ENCODE measurements around the gene TAOK2.

The TAOK2 gene

DNA sequence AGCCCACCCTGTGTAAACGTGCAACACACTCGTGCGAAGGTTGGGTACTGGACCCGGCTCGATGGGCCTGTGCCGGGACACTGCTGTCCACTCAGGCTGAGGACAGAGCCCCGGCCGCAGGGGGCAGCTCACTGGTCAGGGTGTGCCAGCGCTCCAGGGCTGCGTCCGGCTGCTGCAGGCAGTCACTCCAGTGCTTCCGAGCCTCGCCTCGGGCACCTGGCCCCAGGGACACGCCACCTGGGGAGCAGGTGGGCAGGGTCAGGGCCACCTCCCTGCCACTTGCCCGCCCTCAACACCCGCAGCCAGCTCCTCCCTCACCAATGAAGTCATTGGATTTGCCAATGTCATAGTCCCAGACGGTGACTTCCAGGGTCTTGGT lies 32.4 kb downstream of the TAOK2 start:
- Histone ChIP-seq H3F3A (ENCODE audit: control insufficient read depth, insufficient read depth) (no peaks in the 10 kb centered on the region), H3K4me3 (ENCODE audit: low read length) (no peak overlapping the region), H3K9me3 (ENCODE audit: control insufficient read depth, insufficient read depth, low read length) (no peaks in the 10 kb centered on the region), H3K27me3 (ENCODE audit: control insufficient read depth, low read length) (peaks cover 20% of the 10 kb centered on the region), H4K20me1 (ENCODE audit: control insufficient read depth, insufficient read depth, low read depth, low read length) (no peaks in the 10 kb centered on the region), H3K9me2 (replicated peaks; ENCODE audit: control insufficient read depth, low read length) (no peaks in the 10 kb centered on the region), H3K79me2 (ENCODE audit: control insufficient read depth, low read length) (no peaks in the 10 kb centered on the region), H3K4me2 (ENCODE audit: low read length) (no peak overlapping the region), H3K4me1 (ENCODE audit: control insufficient read depth, low read length) (peaks cover 8% of the 10 kb centered on the region), H3K36me3 (ENCODE audit: control insufficient read depth, low read length) (peaks cover 26% of the 10 kb centered on the region), H3K27ac (ENCODE audit: low read depth, low read length) (no peak overlapping the region)
- TF ChIP-seq EZH2phosphoT487 (IDR thresholded peaks at IDR 0.05; ENCODE audit: borderline replicate concordance, low read length): no peak
- TF ChIP-seq, protein P1, sequence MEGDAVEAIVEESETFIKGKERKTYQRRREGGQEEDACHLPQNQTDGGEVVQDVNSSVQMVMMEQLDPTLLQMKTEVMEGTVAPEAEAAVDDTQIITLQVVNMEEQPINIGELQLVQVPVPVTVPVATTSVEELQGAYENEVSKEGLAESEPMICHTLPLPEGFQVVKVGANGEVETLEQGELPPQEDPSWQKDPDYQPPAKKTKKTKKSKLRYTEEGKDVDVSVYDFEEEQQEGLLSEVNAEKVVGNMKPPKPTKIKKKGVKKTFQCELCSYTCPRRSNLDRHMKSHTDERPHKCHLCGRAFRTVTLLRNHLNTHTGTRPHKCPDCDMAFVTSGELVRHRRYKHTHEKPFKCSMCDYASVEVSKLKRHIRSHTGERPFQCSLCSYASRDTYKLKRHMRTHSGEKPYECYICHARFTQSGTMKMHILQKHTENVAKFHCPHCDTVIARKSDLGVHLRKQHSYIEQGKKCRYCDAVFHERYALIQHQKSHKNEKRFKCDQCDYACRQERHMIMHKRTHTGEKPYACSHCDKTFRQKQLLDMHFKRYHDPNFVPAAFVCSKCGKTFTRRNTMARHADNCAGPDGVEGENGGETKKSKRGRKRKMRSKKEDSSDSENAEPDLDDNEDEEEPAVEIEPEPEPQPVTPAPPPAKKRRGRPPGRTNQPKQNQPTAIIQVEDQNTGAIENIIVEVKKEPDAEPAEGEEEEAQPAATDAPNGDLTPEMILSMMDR (IDR thresholded peaks at IDR 0.05; ENCODE audit: low read depth, low read length, poor library complexity, severe bottlenecking): no peak

DNA sequence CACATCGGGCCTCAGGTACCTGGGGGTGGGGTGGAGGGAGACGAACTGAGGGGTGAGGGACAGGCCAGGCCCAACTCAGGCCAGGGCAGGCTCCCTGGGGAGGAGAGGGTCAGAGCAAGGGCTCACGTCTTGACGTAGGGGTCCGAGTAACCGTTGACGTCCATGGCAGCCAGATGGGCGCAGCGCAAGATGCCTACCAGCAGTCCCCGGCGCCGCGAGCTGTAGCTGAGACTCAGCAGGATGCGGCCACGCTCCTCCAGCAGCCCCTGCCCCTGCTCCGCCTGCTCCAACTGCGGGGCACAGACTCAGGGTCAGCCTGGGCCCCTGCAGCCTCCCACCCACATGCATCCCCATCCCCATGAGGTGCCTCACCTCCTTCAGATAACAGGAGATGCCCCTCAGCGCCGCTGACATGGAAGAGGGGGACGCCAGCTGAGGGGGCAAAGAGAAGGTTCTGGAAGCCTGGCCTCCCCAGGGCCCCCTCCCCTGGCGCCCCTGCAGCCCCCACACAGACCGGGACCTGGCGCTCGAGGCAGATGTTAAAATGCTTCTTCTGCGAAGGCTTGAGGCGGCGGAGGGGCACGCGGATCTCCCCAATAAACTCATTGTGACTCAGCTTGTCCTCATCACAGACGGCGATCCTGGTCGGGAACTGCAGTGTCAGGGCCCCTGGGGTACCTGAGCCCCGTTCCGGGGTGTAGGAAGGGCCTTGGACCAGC lies 33.1 kb downstream of the TAOK2 start:
- Histone ChIP-seq H3K36me3 (ENCODE audit: control insufficient read depth, low read length) (peaks cover 21% of the 10 kb centered on the region), H3K9me2 (replicated peaks; ENCODE audit: control insufficient read depth, low read length) (no peaks in the 10 kb centered on the region), H3K27ac (ENCODE audit: low read depth, low read length) (no peak overlapping the region), H4K20me1 (ENCODE audit: control insufficient read depth, insufficient read depth, low read depth, low read length) (no peaks in the 10 kb centered on the region), H3K9me3 (ENCODE audit: control insufficient read depth, insufficient read depth, low read length) (no peaks in the 10 kb centered on the region), H3F3A (ENCODE audit: control insufficient read depth, insufficient read depth) (no peaks in the 10 kb centered on the region), H3K4me1 (ENCODE audit: control insufficient read depth, low read length) (peaks cover 15% of the 10 kb centered on the region), H3K4me2 (ENCODE audit: low read length) (no peak overlapping the region), H3K27me3 (ENCODE audit: control insufficient read depth, low read length) (peaks cover 27% of the 10 kb centered on the region), H3K79me2 (ENCODE audit: control insufficient read depth, low read length) (no peaks in the 10 kb centered on the region), H3K4me3 (ENCODE audit: low read length) (no peak overlapping the region)
- TF ChIP-seq, protein P1 (IDR thresholded peaks at IDR 0.05; ENCODE audit: low read depth, low read length, poor library complexity, severe bottlenecking): no peak
- TF ChIP-seq EZH2phosphoT487 (IDR thresholded peaks at IDR 0.05; ENCODE audit: borderline replicate concordance, low read length): no peak

DNA sequence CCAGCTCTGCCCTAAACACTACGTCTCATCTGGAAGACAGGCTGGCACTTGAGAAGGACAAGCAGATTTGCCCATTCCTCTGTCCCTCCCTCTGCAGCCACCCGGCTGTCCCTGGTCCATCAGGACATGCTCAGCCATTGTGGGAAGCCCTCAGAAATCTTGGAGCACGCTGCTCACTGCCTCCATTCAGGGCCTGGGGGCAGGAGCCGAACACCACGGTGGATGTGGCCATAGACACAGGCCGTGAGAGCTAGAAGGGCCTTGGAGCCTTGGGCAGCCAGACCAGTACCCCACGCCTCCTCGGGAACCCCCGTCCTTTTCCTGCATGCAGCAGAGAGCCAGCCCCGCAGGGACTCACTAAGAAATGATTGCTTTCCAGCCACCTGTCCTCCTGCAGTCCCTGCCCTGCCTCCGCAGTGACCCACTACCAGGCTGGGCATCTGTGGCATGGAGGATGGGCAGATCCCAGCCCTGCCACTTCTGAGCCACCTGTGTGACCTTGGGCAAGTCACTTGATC lies 33.8 kb downstream of the TAOK2 start:
- TF ChIP-seq EZH2phosphoT487 (IDR thresholded peaks at IDR 0.05; ENCODE audit: borderline replicate concordance, low read length): no peak
- TF ChIP-seq, protein P1 (IDR thresholded peaks at IDR 0.05; ENCODE audit: low read depth, low read length, poor library complexity, severe bottlenecking): no peak
- Histone ChIP-seq H3K36me3 (ENCODE audit: control insufficient read depth, low read length) (peaks cover 14% of the 10 kb centered on the region), H3K4me3 (ENCODE audit: low read length) (no peak overlapping the region), H3F3A (ENCODE audit: control insufficient read depth, insufficient read depth) (no peaks in the 10 kb centered on the region), H3K27me3 (ENCODE audit: control insufficient read depth, low read length) (peaks cover 31% of the 10 kb centered on the region), H3K27ac (ENCODE audit: low read depth, low read length) (no peak overlapping the region), H3K9me3 (ENCODE audit: control insufficient read depth, insufficient read depth, low read length) (no peaks in the 10 kb centered on the region), H3K4me1 (ENCODE audit: control insufficient read depth, low read length) (peaks cover 19% of the 10 kb centered on the region), H3K79me2 (ENCODE audit: control insufficient read depth, low read length) (no peaks in the 10 kb centered on the region), H3K4me2 (ENCODE audit: low read length) (no peak overlapping the region), H4K20me1 (ENCODE audit: control insufficient read depth, insufficient read depth, low read depth, low read length) (no peaks in the 10 kb centered on the region), H3K9me2 (replicated peaks; ENCODE audit: control insufficient read depth, low read length) (no peaks in the 10 kb centered on the region)

Data from DOHH2 (cell line).